ENCODE results near the gene GRK1.

Gene GRK1

GRCh38 chr13:113638806-113639205 is 28.2 kb upstream of the GRK1 start:
- TF ChIP-seq CTCF (IDR thresholded peaks at IDR 0.05; ENCODE audit: unreplicated experiment in 3 of 3): no peak
- Mint-ChIP-seq H3K4me3 (no peak overlapping the region), H3K9me3 (peaks cover 6% of the 10 kb centered on the region), H3K36me3 (ENCODE audit: low read depth) (peaks cover 85% of the 10 kb centered on the region), H3K4me1 (no peaks in the 10 kb centered on the region), H3K27ac (no peak overlapping the region), H3K27me3 (ENCODE audit: low read depth) (no peaks in the 10 kb centered on the region)

- Mint-ChIP-seq H3K9me3 (peaks cover 6% of the 10 kb centered on the region), H3K36me3 (ENCODE audit: low read depth) (peaks cover 79% of the 10 kb centered on the region)
These were observed 27.3 kb upstream of the GRK1 start for GRCh38 chr13:113639616-113640262.

GRCh38 chr13:113641426-113641825 is 25.6 kb upstream of the GRK1 start:
- Mint-ChIP-seq H3K9me3 (peaks cover 6% of the 10 kb centered on the region), H3K4me1 (peaks cover 3% of the 10 kb centered on the region), H3K27me3 (ENCODE audit: low read depth) (no peaks in the 10 kb centered on the region), H3K36me3 (ENCODE audit: low read depth) (peaks cover 69% of the 10 kb centered on the region), H3K4me3 (no peak overlapping the region), H3K27ac (no peak overlapping the region)
- no peak for TF ChIP-seq CTCF (IDR thresholded peaks at IDR 0.05; ENCODE audit: unreplicated experiment in 3 of 3)

More at GRCh38 chr13:113639616-113640262, 27.3 kb upstream of the GRK1 start:
- no peak for TF ChIP-seq CTCF (IDR thresholded peaks at IDR 0.05; ENCODE audit: unreplicated experiment in 3 of 3)
- no peaks in the 10 kb centered on the region for H3K27me3 Mint-ChIP-seq (ENCODE audit: low read depth)
- H3K4me3 Mint-ChIP-seq: no peak overlapping the region
- no peaks in the 10 kb centered on the region for H3K4me1 Mint-ChIP-seq
- no peak overlapping the region for H3K27ac Mint-ChIP-seq

- Mint-ChIP-seq H3K27me3 (ENCODE audit: low read depth) (no peaks in the 10 kb centered on the region), H3K9me3 (peaks cover 6% of the 10 kb centered on the region), H3K4me1 (peaks cover 6% of the 10 kb centered on the region), H3K4me3 (no peak overlapping the region), H3K36me3 (ENCODE audit: low read depth) (peaks cover 61% of the 10 kb centered on the region), H3K27ac (peak overlapping the region in 1 of 3 experiments; percentile 80)
- no peak for TF ChIP-seq CTCF (IDR thresholded peaks at IDR 0.05; ENCODE audit: unreplicated experiment in 3 of 3)
These were observed 24.5 kb upstream of the GRK1 start for GRCh38 chr13:113642563-113642962.

- TF ChIP-seq CTCF (IDR thresholded peaks at IDR 0.05; ENCODE audit: unreplicated experiment in 3 of 3): no peak
- Mint-ChIP-seq H3K36me3 (ENCODE audit: low read depth) (peaks cover 53% of the 10 kb centered on the region), H3K27me3 (ENCODE audit: low read depth) (no peaks in the 10 kb centered on the region), H3K27ac (peak overlapping the region in 2 of 3 experiments; percentile 49 to 76), H3K4me1 (peaks cover 6% of the 10 kb centered on the region), H3K4me3 (no peak overlapping the region), H3K9me3 (peaks cover 6% of the 10 kb centered on the region)
These were observed 23.4 kb upstream of the GRK1 start for GRCh38 chr13:113643593-113643992.

GRCh38 chr13:113644800-113645199 is 22.2 kb upstream of the GRK1 start:
- Mint-ChIP-seq H3K27me3 (ENCODE audit: low read depth) (no peaks in the 10 kb centered on the region), H3K36me3 (ENCODE audit: low read depth) (peaks cover 49% of the 10 kb centered on the region), H3K4me3 (no peak overlapping the region), H3K4me1 (peaks cover 6% of the 10 kb centered on the region), H3K9me3 (peaks cover 6% of the 10 kb centered on the region), H3K27ac (no peak overlapping the region)
- no peak for TF ChIP-seq CTCF (IDR thresholded peaks at IDR 0.05; ENCODE audit: unreplicated experiment in 3 of 3)
